DOHH2 (cell line): Measurements from ENCODE around the gene NGRN.

Source experiments
- CTCF ChIP-seq: fragments of 200-600 bp; sonication (generic); IDR thresholded peaks from one replicate; pipeline ENCODE4 v1.5.1; 2014; ENCODE audit warnings: antibody characterized with exemption, mild to moderate bottlenecking, low read depth, low read length; ENCODE audit not compliant: poor library complexity, severe bottlenecking
- EZH2phosphoT487 ChIP-seq: fragments of 200-600 bp; sonication (generic); IDR thresholded peaks from 2 replicates; pipeline ENCODE4 v1.6.1; 2017; ENCODE audit warnings: borderline replicate concordance, mild to moderate bottlenecking, antibody characterized with exemption, low read length, moderate library complexity, mixed read lengths

DNA sequence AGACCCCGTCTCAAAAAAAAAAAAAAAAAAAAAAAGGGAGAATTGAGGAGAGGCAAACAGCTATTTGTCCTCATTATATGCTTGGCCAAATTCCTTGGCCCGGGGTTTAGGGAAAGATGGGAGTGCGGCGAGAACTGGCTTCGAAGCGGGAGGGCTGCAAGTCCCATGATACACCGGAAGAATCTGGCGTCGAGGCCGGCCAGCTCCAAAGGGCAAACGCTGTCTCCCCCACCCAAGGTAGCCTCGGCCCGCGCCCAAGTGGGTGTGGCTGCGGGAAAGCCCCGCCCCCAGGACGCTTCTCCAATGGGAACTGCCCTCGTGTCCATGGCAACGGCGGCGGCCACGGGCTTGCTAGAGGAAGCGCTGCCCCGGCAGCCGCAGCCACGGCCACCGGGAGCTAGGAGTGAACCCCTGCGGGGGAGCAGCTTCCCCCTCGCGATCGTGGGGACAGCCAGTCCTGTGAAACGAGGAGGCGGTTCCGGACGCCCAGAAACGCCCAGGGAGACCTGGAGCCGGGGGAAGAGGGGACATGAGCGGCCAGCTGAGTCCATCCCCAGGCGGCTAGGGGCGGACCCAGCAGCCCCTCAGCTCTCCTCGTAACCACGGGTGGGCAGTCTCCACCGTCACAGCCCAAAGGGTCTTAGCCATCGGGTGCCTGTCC lies 16.1 kb upstream of the NGRN start, which contains the start of gene TTLL13:
- no peak for TF ChIP-seq CTCF
- no peak for TF ChIP-seq EZH2phosphoT487
